Retinal pigment epithelial cell (primary cell): ENCODE results near the gene AQP7.

Experiments used
- DNase-seq: peaks from one replicate; pipeline ENCODE4 v3.0.0-alpha.2; 2010; ENCODE audit warnings: low read depth
- H3K4me3 ChIP-seq: 2 replicates; pipeline ENCODE4 v1.5.1; 2011; ENCODE audit warnings: mild to moderate bottlenecking, low read length, control low read depth, moderate library complexity
- TF ChIP-seq, protein P1 (sequence below): conservative IDR thresholded peaks from 2 replicates; pipeline ENCODE4 v1.5.1; 2011; ENCODE audit warnings: low read depth, low read length, control low read depth, inconsistent platforms

Gene AQP7

GRCh38 chr9:33419708-33420303, 17.4 kb upstream of the AQP7 start:
- TF ChIP-seq, protein P1, sequence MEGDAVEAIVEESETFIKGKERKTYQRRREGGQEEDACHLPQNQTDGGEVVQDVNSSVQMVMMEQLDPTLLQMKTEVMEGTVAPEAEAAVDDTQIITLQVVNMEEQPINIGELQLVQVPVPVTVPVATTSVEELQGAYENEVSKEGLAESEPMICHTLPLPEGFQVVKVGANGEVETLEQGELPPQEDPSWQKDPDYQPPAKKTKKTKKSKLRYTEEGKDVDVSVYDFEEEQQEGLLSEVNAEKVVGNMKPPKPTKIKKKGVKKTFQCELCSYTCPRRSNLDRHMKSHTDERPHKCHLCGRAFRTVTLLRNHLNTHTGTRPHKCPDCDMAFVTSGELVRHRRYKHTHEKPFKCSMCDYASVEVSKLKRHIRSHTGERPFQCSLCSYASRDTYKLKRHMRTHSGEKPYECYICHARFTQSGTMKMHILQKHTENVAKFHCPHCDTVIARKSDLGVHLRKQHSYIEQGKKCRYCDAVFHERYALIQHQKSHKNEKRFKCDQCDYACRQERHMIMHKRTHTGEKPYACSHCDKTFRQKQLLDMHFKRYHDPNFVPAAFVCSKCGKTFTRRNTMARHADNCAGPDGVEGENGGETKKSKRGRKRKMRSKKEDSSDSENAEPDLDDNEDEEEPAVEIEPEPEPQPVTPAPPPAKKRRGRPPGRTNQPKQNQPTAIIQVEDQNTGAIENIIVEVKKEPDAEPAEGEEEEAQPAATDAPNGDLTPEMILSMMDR: no peak
- no peak for DNase-seq
- no peak overlapping the region for H3K4me3 ChIP-seq

DNA sequence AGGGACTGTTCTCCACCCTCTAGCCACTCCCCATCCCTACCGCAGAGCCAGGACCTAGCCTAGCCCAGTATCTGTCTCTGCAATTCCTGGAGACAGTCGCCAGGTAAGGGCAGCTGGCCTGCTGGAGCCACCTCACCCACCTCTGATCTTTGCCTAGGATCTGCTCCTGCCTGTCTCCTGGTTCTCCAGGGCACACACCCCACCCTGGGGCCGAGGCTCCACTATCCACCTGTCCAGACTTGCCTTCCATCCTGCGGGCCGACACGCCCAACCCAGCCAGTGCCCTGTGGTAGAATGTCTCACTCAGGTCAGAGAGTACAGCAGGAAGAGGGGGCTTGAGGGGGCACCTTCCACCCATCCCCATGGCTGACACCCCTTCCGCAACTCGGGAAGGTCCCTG, 15.7 kb upstream of the AQP7 start:
- no peak for DNase-seq
- TF ChIP-seq, protein P1: no peak
- no peak overlapping the region for H3K4me3 ChIP-seq

- no peak overlapping the region for H3K4me3 ChIP-seq
- DNase-seq: no peak
- TF ChIP-seq, protein P1: no peak
Observed at GRCh38 chr9:33416996-33417395, 14.6 kb upstream of the AQP7 start.

- DNase-seq: peak; percentile 8
- TF ChIP-seq, protein P1: peak; percentile 87
- no peak overlapping the region for H3K4me3 ChIP-seq
Observed at GRCh38 chr9:33415501-33416038, 13.2 kb upstream of the AQP7 start.

GRCh38 chr9:33414889-33415500, 12.6 kb upstream of the AQP7 start:
- DNase-seq: no peak
- TF ChIP-seq, protein P1: no peak
- H3K4me3 ChIP-seq: no peak overlapping the region

DNA sequence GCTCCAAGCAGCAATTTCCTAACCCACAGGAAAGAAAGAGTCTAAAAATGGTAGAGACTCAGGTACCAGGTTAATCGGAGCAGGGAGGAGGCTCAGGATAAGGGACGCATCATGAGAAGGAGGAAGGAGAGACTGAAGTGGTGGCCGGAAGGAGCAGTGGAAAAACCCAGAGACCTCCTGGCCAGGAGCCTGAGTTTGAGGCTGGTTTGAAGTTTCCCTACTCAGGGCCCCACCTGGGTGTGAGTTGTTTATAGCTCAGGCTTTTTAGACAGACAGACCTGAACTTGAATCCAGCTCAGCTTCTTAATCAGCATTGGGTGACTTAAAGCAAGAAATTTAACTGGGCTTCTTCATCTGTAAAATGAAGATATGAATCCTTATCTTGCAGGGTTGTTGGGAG, 11.9 kb upstream of the AQP7 start:
- no peak for DNase-seq
- H3K4me3 ChIP-seq: no peak overlapping the region
- TF ChIP-seq, protein P1: no peak

- H3K4me3 ChIP-seq: no peak overlapping the region
- TF ChIP-seq, protein P1: no peak
- no peak for DNase-seq
Observed at GRCh38 chr9:33408087-33408486, 5.7 kb upstream of the AQP7 start.
